T-helper 1 cell treated with Interleukin-12 subunit alpha and Interleukin-12 subunit beta and Interleukin-4 antibody, amounts not matched to agents 30 ng/mL and 1 ng/mL, for 36 hours (primary cell): ENCODE results near the gene GPR141. TPM values are rescaled to one million over a fixed set of nuclear protein-coding genes. Genes with fewer than 3 reads are reported as not detected.
"Not testable (repeated sequence)": the region's sequence is repeated elsewhere in the genome, so short reads cannot be mapped to it uniquely, and the experiment has no call there.

Source experiments
- intact Hi-C: fragments of 100-400 bp; cut with micrococcal nuclease; formaldehyde crosslinking; loops from one replicate; pipeline ENCODE4 v1.15.1; 2024
- total RNA-seq: library from RNA; stranded (reverse); gene quantifications from 2 replicates; pipeline ENCODE4 v1.2.3, GENCODE V29; 2022

GPR141 gene
- total RNA-seq, 1 donor from 2014 or later, result not detected

DNA sequence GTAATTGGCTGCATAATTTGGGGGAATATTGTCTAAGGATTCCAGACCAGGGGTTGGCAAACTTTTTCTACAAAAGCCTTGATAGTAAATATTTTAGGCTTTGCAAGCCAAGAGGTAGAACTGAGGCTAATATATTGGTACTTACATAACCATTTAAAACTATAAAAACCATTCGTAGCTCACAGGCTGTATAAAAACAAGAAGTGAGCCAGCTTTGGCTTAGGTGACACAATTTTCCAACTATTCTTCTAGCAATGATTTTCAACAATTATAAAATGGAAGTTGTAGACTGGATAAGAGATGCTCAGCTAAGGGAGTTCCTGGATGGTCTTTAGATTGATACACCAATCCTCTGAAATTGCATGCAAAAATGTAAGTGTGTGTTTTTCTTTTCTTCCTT, 1.4 kb downstream of the GPR141 start:
- intact Hi-C loops, result no loop called here

DNA sequence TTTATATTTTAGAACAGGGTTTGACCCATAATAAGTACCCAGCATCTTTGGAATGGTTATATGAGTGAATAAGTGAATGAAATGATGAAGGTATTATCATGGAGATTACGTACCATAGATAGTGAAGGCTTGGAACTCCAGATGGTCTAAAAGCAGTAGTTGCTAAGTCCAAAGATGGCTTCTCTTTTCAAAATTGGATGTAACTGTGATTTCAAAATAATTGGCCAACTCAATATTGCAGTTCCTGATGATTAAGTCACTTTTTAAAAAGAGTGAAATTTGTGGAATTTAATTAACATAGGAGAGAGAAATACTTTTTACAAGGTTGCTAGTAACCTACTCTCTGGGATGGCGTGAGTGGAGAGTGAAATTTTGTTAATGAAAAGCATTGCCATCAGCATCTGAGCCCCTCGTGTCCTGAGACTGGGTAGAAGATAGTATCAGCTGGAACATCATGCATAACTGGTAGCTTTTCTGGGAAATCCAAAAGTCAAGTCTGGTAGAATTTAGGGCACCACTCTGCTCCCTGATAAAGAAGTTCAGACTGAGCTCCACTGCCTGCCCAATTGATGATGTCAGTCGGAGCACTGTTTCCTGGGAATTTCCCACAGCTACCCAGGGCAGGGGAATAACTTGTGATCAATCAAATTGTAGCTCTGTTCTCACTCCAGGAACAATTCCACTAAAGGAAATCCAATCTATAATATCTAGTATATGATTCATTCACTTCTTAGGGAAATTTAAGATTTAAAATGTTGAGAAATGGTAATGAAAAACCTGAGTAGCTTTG, 3.2 kb downstream of the GPR141 start:
- intact Hi-C loops, result no loop called here

DNA sequence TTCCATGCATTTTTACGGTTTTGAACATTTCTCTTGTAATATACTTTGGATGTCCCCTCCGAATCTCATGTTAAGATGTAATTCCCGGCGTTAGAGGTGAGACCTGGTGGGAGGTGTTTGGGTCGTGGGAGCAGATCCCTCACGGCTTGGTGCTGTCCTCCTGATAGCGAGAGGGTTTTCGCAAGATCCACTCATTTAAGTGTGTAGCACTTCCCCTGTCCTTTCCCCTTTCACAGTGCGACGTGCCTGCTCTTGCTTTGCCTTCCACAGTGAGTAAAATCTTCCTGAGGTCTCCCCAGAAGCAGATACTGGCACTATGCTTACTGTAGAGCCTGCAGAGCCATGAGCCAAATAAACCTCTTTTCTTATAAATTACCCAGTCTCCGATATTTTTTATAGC, 6.6 kb downstream of the GPR141 start:
- intact Hi-C loops, result no loop called here

DNA sequence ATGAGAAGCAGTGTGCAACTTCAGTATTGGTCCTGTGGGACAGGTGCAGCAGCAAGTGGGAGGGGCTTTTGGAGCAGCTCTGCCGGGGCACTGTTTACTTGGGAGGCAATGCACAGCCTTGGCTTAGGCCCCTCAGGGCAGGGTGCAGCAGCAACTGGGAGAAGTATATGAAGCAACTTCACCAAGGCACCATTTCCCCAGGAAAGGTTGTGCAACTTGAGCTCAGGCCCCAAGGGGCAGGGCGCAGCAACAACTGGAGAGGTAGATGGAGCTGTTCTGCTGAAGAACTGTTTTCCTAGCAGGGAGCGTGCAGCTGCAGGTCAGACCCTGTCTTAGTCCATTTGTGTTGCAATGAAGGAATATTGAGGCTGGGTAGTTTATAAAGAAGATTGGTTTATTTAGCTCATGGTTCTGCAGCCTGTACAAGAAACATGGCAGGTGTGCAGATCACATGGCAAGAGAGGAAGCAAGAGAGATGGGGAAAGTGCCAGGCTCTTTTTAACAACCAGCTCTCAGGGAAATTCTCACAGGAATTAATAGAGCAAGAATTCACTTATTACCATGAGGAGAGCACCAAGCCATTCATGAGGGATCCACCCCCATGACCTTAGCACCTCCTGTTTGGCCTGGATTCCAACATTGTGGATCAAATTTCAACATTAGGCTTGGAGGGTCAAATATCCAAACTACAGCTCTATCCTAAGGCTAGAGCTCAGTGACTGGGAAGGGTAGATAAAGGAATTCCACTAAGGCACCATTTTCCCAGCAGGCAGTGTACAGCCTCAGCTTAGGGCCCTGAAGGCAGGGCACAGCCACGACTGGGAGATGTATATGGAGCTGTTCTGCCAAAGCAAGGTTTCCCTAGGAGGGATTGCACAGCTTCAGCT, 10.9 kb downstream of the GPR141 start:
- intact Hi-C loops, result no loop called here

DNA sequence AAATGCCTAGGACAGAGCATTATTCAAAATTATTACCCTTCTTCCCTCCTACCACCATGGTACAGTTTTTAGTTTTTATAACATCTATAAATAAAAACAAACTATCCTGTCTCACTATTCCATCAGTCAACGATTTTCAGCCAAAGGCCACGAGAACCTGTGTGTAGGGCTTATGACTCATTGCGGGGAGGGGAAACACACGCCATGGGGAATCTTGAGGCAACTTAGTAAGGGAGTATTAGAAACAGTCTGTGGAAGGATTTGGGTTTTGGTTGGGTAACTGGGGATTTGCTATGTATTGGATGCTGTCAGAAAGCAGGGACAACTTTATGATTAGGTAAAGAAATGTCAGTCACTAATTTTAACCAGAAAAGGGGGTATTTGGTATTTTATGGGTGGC, 14.7 kb downstream of the GPR141 start:
- intact Hi-C loops, result no loop called here

DNA sequence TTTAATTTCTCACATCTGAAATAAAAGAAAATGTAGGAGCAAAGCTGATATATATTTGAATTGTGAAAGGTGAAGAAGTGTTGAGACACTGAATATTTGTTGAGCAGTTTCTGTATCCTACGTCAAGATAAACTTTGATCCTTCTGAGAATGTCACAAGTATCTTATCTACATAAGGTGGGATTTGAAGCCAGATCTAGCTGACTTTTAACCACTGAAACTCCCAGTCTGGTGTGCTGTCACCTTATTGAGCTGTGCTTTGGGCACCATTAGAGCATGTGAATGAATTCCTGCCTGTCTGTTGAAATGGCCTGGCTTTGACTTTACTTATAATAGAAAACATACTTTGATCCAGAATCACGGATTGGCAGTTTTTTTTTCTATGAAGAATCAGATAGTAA, 15.2 kb downstream of the GPR141 start:
- intact Hi-C loops, result no loop called here

DNA sequence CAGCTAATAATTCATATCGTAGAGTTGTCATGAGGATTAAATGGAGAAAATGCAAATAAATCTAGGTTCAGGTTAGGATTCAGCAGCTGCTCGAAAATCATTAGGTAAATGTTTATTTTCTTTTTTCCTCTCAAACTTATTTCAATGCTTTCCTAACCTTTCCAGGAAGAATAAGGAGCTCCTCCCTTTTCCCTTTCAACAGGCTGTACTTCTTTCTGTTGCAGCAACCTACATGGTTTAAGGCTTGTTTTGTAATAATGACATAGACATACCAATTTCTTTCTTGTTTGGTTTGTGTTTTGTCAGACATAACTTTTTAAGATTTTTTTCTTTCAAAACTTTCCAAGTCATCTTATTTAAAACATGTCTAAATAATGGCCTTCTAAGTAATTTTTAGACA, 18.2 kb downstream of the GPR141 start:
- intact Hi-C loops, result no loop called here

DNA sequence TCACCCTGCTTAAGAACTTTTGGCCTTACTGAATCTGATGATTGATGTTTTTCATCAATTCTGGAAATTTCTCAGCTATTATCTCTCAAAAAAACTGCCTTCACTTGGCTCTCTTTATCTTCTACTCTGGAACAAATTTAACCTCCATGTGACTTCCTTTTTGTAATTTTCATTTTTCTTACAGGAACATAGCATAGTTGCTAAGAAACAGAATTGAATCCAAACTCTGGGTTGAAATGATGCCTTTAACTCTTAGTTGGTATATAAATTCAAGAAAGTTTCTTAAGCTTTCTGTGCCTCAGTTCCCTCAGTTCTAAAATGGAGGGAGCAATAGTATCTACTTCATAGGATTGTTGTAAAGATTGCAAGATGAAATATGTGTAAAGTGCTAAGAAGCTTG, 19.8 kb downstream of the GPR141 start:
- intact Hi-C loops, result no loop called here

DNA sequence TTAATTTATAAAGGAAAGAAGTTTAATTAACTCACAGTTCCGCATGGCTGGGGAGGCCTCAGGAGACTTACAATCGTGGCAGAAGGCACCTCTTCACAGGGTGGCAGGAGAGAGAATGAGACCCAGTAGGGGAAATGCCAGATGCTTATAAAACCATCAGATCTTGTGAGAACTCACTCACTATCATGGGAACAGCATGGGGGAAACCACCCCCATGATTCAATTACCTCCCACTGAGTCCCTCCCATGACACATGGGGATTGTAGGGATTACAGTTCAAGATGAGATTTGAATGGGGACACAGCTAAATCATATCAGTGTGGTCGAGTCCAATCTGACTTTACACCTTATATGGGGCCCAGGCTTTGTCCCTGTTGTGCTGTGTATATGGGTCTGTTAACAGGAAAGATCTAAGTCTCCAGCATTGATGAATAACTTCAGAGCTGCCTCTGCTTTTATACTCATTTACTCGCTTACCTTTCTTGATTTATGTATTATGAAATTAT, 20.8 kb downstream of the GPR141 start:
- intact Hi-C loops, result not testable (repeated sequence)

DNA sequence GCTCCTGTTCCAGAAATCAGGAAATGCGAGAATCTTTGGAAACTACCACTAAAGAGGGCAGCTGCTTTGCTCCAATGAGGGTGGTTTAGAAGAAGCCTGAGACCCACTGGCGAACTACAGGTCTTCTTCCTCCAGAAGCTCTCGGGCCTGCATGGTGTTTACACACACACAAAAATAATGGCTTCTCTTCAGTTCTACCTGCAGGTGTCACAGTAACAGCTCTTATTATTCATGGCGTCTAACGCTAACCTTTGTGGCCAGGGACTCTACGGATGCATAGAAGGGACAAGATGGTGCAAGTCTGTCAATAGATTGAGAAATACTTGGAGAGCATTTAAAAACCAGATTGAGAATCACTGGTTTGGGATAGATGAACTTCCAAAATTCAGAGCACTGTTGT, 22.4 kb downstream of the GPR141 start:
- intact Hi-C loops, result no loop called here

DNA sequence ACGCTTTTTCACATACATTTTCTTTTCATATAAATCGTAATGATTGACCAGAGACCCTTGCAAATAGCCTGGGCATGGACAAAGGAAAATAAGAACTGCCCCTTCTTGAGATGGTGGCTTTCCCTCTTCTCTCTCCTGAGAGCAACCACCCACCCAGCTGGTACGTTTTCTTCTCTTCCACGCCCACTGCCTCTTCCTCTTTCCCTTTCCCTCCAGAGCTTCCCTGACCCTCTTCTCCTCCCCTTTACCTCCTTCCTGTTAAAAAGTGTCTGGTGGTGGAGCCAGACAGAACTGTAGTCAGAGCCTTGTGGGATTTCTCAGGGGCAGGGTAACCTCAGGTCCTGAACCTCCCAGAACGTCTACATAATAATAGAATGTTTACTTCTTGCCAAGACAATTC, 23.2 kb downstream of the GPR141 start:
- intact Hi-C loops, result no loop called here

DNA sequence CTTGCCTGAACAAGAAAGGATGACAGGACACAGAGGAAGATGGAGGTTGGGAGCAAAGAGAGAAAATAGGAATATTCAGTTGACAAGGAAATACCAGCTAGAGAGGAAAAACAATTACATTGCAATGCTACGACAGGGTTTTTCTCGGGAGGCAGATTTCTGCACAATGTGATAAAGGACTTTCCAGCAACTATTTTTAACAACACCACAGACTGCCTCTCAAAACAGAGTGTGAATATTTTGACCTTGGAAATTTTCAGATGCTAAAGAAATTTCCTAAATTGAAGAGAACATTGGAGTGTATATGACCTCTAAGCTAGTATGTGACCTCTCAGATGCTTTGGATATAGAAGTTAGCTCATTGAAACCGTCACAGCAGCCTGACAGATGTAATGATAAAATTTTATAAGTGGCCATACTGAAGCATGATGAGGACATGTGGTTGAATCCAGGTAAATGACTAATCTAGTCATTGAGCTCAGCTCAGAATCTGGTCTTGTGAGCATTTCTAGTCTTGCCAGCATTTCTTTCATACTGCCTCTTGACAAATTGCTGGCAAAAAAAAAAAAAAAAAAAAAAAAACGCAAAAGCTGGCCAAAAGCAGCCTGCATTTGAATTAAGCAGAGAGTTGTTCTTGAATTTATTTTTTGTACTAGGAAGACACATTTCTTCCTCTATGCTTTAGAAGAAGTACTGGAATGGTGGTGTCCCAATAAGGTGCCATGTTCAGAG, 24.4 kb downstream of the GPR141 start:
- intact Hi-C loops, result no loop called here

DNA sequence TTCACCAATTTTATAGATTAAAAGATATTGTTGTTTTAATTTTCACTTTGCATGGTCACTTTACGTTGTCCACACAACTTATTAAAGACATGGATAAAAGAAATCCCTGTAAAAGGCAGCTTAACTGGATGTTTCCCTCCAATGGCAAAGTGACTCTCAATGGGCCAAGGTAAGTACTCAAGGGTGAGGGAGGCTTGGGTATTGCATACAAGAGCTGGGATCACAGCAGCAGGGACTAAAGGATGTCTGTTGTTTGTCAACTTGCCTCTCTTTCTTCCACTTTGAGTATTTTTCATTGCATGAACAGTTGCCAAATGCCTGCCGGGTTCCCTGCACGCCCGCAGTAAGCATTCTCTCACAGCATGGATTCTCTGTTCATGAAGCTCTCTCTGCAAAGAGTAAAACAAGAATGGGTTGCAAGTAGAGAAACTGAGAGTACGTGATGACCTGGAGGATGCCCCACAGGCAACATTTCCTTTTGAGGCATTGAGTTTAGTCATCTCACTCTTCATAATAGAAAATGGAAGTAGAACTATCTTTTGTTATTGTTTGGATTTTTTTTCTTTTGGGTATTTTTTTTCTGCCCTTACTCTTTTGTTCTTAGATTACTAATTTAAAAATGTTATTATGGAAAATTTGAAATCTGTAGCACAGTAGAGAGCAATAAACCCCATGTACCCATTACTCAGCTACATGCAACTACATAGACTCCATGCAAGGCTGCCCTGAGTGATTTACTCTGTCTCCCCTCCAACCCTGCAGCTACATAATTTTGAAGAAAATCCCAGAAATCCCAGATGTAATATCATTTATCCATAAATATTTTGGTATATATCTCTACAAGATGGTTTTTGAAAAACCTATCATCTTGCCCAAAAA, 26.3 kb downstream of the GPR141 start:
- intact Hi-C loops, result no loop called here

DNA sequence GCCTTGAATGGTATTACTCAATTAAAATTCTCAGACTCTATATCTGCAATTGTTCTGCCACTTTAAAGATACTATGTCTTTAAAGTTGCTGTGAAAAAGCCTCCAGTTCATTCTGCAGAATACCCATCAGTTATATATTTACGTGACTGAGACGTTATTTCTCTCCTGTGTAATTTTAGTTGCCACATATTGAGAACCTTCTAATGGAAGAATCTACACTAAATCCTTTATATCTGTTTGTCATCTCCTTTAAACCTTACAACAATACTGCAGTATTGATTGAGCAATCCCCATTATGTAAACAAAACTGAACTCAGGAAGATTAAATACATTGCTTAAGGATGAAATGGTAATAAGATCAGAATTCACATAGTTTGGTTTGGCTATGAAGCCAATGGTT, 30.0 kb downstream of the GPR141 start:
- intact Hi-C loops, result no loop called here

DNA sequence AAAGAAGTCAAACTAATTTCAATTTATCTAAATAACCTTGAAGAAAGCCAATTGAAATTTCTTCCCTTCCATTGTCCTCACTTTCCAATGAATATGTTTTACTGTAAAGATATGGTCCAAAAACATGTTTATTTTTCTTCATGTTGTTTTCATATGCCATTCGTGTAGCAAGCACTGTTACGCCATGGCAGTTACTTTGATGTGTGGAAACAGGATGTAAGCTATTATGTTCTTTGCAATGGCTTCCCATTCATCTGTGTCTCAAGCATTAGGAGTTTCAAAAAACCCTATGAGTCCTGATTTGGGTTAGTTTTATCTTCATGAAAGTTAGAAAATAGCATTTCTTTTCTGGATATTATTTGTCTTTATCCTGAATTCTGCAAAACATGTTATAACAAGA, 31.0 kb downstream of the GPR141 start:
- intact Hi-C loops, result no loop called here

DNA sequence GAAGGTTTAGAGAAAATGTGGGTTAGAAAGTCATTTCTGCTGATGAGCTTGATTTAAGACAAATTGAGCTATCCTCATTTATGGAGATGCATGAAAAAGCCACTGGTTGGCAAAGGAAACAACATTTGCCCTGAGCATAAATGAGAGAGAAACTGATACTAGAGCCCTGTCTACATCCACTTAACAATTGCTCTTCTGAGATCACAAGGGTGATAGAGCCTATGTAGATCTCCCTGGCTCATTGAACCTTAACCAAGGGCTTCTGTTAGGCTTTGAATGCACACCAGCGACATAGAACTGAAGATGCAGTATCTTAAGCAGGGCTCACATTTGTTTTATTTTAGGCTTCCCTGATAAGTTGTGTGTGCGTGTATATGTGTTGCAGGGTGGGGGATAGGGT, 35.0 kb downstream of the GPR141 start:
- intact Hi-C loops, result no loop called here

DNA sequence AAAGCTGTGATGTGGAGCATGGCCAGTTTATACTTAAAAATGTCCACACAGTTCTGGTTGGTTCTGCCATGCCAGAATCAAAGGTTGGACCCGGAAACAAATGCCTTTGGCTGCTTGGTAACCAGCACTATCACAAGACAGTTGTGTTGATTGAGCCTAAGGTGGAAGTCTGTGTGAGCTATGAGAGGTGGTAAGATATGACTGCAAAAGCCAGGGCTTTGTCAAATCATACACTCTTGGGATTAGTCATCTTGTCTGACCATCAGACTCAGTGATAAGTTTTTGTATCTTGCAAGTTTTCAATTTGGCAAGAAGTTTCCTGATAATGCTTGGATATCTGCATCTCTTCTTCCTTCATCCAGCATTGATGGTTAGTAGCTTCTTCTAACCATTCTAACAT, 35.5 kb downstream of the GPR141 start:
- intact Hi-C loops, result no loop called here

DNA sequence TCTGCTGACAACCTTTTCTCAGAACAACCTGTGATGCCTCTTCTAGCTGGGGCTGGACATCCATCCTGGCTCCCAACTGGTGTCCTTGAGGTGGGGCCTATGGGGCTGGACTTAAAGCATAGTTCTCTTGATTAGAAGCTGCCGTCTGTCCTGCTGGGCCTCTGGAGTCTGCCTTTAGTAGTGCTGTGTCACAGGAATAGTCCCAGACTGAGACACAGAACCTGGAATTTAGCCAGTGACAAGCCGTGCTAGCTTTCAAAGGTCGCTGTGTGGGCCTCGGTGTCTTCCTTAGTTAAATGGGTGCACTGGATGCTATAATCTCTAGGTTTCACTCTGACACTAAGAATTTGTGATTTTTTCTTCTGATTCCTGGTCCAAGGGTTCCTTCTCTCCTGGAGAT, 41.2 kb downstream of the GPR141 start:
- intact Hi-C loops, result no loop called here

DNA sequence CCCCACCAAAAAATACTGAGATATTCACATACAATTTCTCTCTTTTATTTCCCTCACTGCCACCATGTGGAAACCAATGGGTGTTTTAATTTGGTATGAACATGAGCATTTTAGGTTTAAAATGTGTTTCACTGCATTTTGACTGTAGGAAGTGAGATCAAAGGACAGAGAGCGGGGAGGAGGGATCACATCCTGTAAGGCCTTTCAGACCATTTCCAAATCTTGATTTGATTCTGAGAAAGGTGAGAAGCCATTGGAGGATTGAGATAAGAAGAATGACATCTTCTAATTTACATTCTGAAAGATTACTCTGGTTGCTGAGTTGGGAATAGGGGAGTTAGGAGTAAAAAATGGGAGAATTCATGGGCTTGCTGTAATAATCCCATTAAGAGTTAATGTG, 42.5 kb downstream of the GPR141 start:
- intact Hi-C loops, result no loop called here

DNA sequence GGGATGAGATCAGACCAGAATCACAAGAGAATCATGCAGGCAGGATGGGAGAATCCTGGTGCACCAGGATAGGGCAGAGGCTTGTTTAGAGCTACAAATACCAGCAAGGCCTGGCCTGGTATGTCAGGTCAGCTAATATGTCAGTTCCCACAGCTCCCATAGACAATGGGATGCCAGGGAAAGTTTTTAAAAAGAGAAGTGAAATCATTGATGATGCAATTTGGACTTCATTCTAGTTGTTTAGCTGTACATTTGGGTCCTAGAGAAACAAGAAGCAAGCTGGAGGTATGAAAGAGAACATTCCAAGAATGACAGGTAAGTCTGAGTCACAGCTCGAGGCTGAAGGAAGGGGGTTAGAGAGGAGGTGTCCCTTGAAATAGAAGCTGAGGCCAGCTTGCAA, 45.2 kb downstream of the GPR141 start:
- intact Hi-C loops, result no loop called here

DNA sequence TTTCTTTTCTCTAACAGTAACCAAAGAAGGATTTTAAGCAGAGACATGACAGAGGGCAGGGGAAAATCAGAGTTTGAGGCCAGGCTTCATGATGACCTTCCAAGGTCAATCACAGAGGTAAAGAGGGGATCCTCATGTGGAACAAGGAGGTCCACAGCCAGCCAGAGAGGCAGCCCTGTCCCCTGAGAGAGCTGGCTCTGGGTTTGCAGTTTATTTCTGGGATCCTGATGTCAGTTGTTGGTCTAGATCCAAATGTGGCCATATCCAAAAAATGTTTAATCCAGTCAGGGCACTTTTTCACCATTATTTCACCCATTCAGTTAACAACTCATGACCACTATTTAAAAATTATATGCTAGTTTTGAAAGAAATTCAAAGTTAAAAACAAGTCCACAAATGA, 45.6 kb downstream of the GPR141 start:
- intact Hi-C loops, result no loop called here
